Esophagus squamous epithelium (tissue), 5 donors: Measurements from ENCODE around the gene GABRB2. TPM values are rescaled to one million over a fixed set of nuclear protein-coding genes. Genes with fewer than 3 reads are reported as not detected.
"Not testable (repeated sequence)": the region's sequence is repeated elsewhere in the genome, so short reads cannot be mapped to it uniquely, and the experiment has no call there.

Source experiments
- DNase-seq: peaks from one replicate; lab custom pipeline; 2025; lab: John Stamatoyannopoulos, UW
- H3K27ac ChIP-seq, 4 donors: fragments of 200-600 bp; sonication (generic); one replicate each; pipeline ENCODE4 v1.5.1; 2016 to 2019; ENCODE audit warnings: mild to moderate bottlenecking in 1 of 4
- H3K27me3 ChIP-seq, 4 donors: fragments of 200-600 bp; sonication (generic); 1 replicate in 3 of 4; 2 replicates in 1 of 4; pipeline versions ENCODE4 v1.5.1 to v1.6.0; 2017 to 2021; ENCODE audit warnings: antibody characterized with exemption in 1 of 4
- H3K36me3 ChIP-seq, 3 donors: fragments of 200-600 bp; sonication (generic); one replicate each; pipeline ENCODE4 v1.5.1; 2016 to 2019
- H3K4me1 ChIP-seq, 3 donors: fragments of 200-600 bp; sonication (generic); one replicate each; pipeline ENCODE4 v1.5.1; 2017 to 2019
- H3K4me3 ChIP-seq, 4 donors: fragments of 200-600 bp; sonication (generic); 1 replicate in 3 of 4; 2 replicates in 1 of 4; pipeline ENCODE4 v1.5.1; 2016 to 2019; ENCODE audit warnings: mild to moderate bottlenecking in 2 of 4, moderate library complexity in 1 of 4
- H3K9me3 ChIP-seq, 3 donors: fragments of 200-600 bp; sonication (generic); one replicate each; pipeline ENCODE4 v1.5.1; 2016 to 2019
- POLR2A ChIP-seq, 4 donors: fragments of 450-650 bp; IDR thresholded peaks; one replicate each; pipeline ENCODE4 v1.6.1; 2017; ENCODE audit warnings: antibody characterized with exemption in 4 of 4, mild to moderate bottlenecking in 4 of 4, moderate library complexity in 3 of 4
- WGBS, 2 donors: methylation state at CpG; one replicate each; pipeline ENCODE4 v1.1.5; 2018; 5-methylcytosine and 5-hydroxymethylcytosine counted together
- intact Hi-C: fragments of 100-400 bp; cut with DNase I; formaldehyde crosslinking; loops from one replicate; pipeline ENCODE4 v1.15.0; 2022
- total RNA-seq, 4 donors: library from RNA; depleted of rRNA; stranded (reverse); fragments of >200 nt; gene quantifications; one replicate each; pipeline ENCODE4 v1.1.0, GENCODE V29; 2016
- TF ChIP-seq, protein P1 (sequence below), 6 experiments: fragments of 450-650 bp in 4 of 6; fragments of 200-600 bp in 2 of 6; sonication (generic) in 2 of 6; IDR thresholded peaks; one replicate each; pipeline ENCODE4 v1.5.1; 2016 to 2019; ENCODE audit warnings: antibody characterized with exemption in 6 of 6, mild to moderate bottlenecking in 4 of 6, moderate library complexity in 4 of 6
- donor health status: DM: yes; HTN: yes; CAD: no.

GABRB2 gene
- total RNA-seq, 4 donors from 2014 or later, result 0.19 to 0.47 TPM; not detected in 2

DNA sequence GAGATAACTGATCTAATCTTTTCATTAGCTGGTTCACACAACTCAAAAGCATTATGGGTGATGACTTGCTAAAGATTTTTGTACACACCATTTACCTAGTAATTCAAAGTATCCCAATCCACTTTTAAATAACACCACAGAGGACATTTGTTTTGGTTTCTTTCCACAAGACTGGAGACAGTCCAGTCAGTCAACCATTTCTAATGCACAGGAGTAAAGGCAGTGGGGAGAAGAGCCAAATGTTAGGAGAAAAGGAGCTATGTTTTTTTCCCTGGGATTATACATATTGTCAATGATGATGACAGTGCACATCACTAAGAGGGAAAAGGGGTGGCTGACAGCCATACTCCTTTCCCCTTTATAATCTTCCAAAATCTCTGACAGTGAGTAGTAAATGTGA, 240.9 kb downstream of the GABRB2 start:
- intact Hi-C loops, result no loop called here
- no peak for DNase-seq

DNA sequence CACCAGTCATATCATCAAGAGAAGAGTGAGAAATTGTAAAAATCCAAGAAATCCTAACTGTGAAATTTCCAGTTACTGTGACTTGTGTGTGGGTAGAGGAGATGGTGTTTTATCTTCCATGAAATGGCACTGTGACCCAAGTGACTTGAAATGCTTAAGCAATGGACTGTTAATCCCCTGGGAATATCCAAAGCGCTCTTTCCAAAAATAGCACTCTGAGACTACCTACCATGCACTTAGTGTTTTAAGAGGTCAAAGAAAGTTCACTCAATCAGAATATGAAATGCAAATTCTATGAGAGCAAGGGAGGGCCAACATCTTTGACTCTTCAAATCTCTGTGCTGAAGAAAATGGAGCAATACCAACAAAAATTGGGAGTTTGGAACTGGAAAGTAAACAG, 244.0 kb downstream of the GABRB2 start:
- 36 to 64% methylated on average over 1 of the region's 1 CpG for WGBS, 2 donors
- TF ChIP-seq POLR2A (IDR thresholded peaks at IDR 0.05), result no peak
- TF ChIP-seq, protein P1, sequence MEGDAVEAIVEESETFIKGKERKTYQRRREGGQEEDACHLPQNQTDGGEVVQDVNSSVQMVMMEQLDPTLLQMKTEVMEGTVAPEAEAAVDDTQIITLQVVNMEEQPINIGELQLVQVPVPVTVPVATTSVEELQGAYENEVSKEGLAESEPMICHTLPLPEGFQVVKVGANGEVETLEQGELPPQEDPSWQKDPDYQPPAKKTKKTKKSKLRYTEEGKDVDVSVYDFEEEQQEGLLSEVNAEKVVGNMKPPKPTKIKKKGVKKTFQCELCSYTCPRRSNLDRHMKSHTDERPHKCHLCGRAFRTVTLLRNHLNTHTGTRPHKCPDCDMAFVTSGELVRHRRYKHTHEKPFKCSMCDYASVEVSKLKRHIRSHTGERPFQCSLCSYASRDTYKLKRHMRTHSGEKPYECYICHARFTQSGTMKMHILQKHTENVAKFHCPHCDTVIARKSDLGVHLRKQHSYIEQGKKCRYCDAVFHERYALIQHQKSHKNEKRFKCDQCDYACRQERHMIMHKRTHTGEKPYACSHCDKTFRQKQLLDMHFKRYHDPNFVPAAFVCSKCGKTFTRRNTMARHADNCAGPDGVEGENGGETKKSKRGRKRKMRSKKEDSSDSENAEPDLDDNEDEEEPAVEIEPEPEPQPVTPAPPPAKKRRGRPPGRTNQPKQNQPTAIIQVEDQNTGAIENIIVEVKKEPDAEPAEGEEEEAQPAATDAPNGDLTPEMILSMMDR (IDR thresholded peaks at IDR 0.05), result no peak
- no peak for DNase-seq
- Histone ChIP-seq H3K27me3 (no peaks in the 10 kb centered on the region), H3K36me3 (no peaks in the 10 kb centered on the region), H3K4me1 (no peaks in the 10 kb centered on the region), H3K9me3 (no peaks in the 10 kb centered on the region), H3K4me3 (no peak overlapping the region), H3K27ac (no peak overlapping the region)
- intact Hi-C loops, result no loop called here

More for the DNA sequence above, 240.9 kb downstream of the GABRB2 start:
- Histone ChIP-seq H3K27me3 (no peaks in the 10 kb centered on the region), H3K4me3 (no peak overlapping the region), H3K9me3 (no peaks in the 10 kb centered on the region), H3K36me3 (no peaks in the 10 kb centered on the region), H3K4me1 (no peaks in the 10 kb centered on the region), H3K27ac (no peak overlapping the region)
- TF ChIP-seq, protein P1 (IDR thresholded peaks at IDR 0.05), result no peak
- no peak for TF ChIP-seq POLR2A (IDR thresholded peaks at IDR 0.05)

DNA sequence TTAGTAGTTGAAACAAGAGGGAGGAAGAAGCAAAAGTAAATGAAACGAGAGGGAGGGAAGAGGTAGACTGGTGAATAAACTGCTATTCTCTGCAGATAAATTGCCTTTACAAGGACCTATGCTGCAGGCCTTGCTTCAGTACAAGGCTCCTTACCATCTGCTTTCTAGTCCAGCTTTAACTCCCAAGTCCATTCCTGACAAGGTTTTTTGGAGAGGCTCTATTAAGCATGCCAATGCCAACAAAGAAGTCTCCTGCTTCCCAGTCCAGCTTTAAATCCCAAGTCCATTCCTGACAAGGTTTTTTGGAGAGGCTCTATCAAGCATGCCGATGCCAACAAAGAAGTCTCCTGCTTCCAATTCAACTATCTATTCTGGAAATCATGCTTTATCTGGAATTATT, 244.9 kb downstream of the GABRB2 start:
- H3K4me1 ChIP-seq, result no peaks in the 10 kb centered on the region
- no peak for DNase-seq
- H3K27ac ChIP-seq, result no peak overlapping the region
- no peaks in the 10 kb centered on the region for H3K9me3 ChIP-seq
- H3K36me3 ChIP-seq, result no peaks in the 10 kb centered on the region
- no peak overlapping the region for H3K4me3 ChIP-seq
- intact Hi-C loops, result no loop called here
- no peaks in the 10 kb centered on the region for H3K27me3 ChIP-seq
- TF ChIP-seq, protein P1 (IDR thresholded peaks at IDR 0.05), result no peak
- WGBS, 2 donors, result 49 to 58% methylated on average over 2 of the region's 2 CpGs

DNA sequence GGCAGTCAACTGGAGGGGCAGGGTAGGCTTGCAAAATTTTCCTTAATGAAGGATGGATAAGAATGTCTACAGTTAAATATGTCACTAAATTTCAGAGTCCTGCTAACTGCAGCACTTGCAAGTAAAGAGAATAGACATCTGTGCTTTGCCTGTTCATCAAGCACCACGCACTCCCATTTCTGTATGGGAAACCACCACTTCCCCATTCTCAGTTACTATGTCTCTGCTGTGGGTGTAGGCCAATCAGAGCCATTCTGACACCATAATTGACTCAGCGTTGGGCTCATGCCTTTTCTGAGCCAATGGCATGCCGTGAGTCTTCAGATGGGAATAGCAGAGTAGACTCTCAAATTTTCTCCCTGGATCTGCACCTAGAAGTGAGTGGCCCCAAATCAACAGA, 247.5 kb downstream of the GABRB2 start:
- no peaks in the 10 kb centered on the region for H3K4me1 ChIP-seq
- TF ChIP-seq, protein P1 (IDR thresholded peaks at IDR 0.05), result no peak
- TF ChIP-seq POLR2A (IDR thresholded peaks at IDR 0.05), result no peak
- no peaks in the 10 kb centered on the region for H3K36me3 ChIP-seq
- H3K9me3 ChIP-seq, result no peaks in the 10 kb centered on the region
- 79 to 82% methylated on average over 3 of the region's 3 CpGs for WGBS, 2 donors
- DNase-seq, result no peak
- H3K4me3 ChIP-seq, result no peak overlapping the region
- H3K27me3 ChIP-seq, result no peaks in the 10 kb centered on the region
- intact Hi-C loops, result no loop called here
- no peak overlapping the region for H3K27ac ChIP-seq

DNA sequence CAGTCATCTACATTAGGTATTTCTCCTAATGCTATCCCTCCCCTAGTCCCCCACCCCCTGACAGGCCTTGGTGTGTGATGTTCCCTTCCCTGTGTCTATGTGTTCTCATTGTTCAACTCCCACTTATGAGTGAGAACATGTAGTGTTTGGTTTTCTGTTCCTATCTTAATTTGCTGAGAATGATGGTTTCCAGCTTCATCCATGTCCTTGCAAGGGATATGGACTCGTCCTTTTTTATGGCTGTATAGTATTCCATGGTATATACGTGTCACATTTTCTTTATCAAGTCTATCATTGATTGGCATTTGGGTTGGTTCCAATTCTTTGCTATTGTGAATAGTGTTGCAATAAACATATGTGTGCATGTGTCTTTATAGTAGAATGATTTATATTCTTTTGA, 249.1 kb downstream of the GABRB2 start:
- H3K9me3 ChIP-seq, intact Hi-C loops, DNase-seq, H3K36me3 ChIP-seq, H3K27ac ChIP-seq, H3K4me1 ChIP-seq, H3K4me3 ChIP-seq, H3K27me3 ChIP-seq: not testable (repeated sequence)
- 74 to 84% methylated on average over 2 of the region's 2 CpGs for WGBS, 2 donors

DNA sequence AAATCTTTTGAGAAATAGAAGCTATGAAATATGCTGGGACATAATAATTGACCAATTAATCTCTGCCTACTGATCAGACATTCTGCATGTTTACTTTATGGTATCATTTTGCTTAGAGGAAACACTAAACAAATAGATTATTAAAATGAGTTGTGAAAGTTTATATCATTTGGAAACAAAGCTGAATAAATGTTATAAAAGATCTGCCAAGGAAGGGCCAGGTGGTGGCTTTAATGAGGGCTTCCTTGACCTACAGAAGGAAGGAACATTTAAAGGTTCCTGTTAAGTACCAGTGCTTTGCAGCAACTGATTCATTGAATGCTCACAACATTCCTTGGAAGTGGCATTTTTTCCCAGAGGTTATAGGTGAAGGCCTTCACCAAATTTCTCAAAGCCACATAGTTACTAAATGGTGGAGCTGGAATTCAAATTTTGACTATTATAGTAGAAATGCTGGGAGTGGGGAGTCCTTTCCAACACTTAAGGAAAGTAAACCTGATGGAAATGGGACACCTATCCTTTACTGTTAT, 250.7 kb downstream of the GABRB2 start:
- Histone ChIP-seq H3K27me3 (no peaks in the 10 kb centered on the region), H3K36me3 (no peaks in the 10 kb centered on the region), H3K4me3 (no peak overlapping the region), H3K27ac (no peak overlapping the region), H3K9me3 (no peaks in the 10 kb centered on the region), H3K4me1 (no peaks in the 10 kb centered on the region)
- DNase-seq, result no peak
- intact Hi-C loops, result no loop called here
- TF ChIP-seq, protein P1 (IDR thresholded peaks at IDR 0.05), result no peak
